GM12878 (cell line): ENCODE results near the gene LCE3C. TPM values are rescaled to one million over a fixed set of nuclear protein-coding genes. Genes with fewer than 3 reads are reported as not detected.

Experiments
- ATAC-seq: fragments of 200-7000 bp; cut with Tn5 transposase; 3 replicates; pipeline ENCODE4 v1.9.1; 2020; ENCODE audit warnings: mild to moderate bottlenecking, moderate library complexity
- BruUV-seq: library from RNA; stranded (reverse); fragments of 400-500 nt; replicated peaks from 2 replicates; lab custom pipeline; 2021; lab: Mats Ljungman, UMichigan
- CTCF ChIA-PET: fragments of 300-600 bp; sonication (Branson Sonifier 250); formaldehyde crosslinking; extraction: SDS; loops from one replicate; lab custom pipeline; 2021; ENCODE audit warnings: inconsistent platforms; lab: Yijun Ruan, JAX
- POLR2A ChIA-PET: fragments of 350-600 bp; formaldehyde crosslinking; extraction: SDS; loops from one replicate; lab custom pipeline; 2021; ENCODE audit warnings: inconsistent platforms; lab: Charles Lee
- RAD21 ChIA-PET: fragments of 300-600 bp; sonication (Branson Sonifier 250); formaldehyde crosslinking; loops from one replicate; lab custom pipeline; 2023; ENCODE audit warnings: antibody characterized with exemption; ENCODE audit not compliant: unreplicated experiment; lab: Charles Lee
- SMC1A ChIA-PET: fragments of 300-600 bp; sonication (Branson Sonifier 250); formaldehyde crosslinking; loops from one replicate; lab custom pipeline; 2023; ENCODE audit not compliant: unreplicated experiment, uncharacterized antibody; lab: Charles Lee
- DNase-seq: peaks from one replicate; pipeline ENCODE4 v3.0.0-alpha.2; 2011; ENCODE audit warnings: low read depth, low spot score
- FAIRE-seq: peaks from 3 replicates; lab custom pipeline; 2011; peaks lifted over from hg19 to GRCh38; lab: Jason Lieb, UNC
- H2AFZ ChIP-seq: 2 replicates; pipeline ENCODE4 v1.6.0; 2011; ENCODE audit warnings: low read depth, low read length, control low read depth; ENCODE audit not compliant: control insufficient read depth
- H3K27ac ChIP-seq: 2 replicates; pipeline ENCODE4 v1.5.1; 2011; ENCODE audit warnings: control low read depth; ENCODE audit not compliant: control insufficient read depth, insufficient read depth
- H3K27me3 ChIP-seq, 2 experiments: replicated peaks in 1 of 2; 2 replicates each; pipeline versions ENCODE4 v1.6.0 to v1.6.1; 2011; ENCODE audit warnings: low read length in 1 of 2; ENCODE audit not compliant: control insufficient read depth in 2 of 2, insufficient read depth in 2 of 2
- H3K36me3 ChIP-seq, 2 experiments: 2 replicates each; pipeline ENCODE4 v1.5.1; 2011; ENCODE audit warnings: low read length in 1 of 2; ENCODE audit not compliant: control insufficient read depth in 2 of 2, insufficient read depth in 2 of 2
- H3K4me1 ChIP-seq: 2 replicates; pipeline ENCODE4 v1.6.1; 2011; ENCODE audit warnings: mild to moderate bottlenecking, low read length, moderate library complexity, mixed read lengths; ENCODE audit not compliant: control insufficient read depth, insufficient read depth
- H3K4me2 ChIP-seq: 2 replicates; pipeline ENCODE4 v1.6.0; 2011; ENCODE audit warnings: control low read depth; ENCODE audit not compliant: control insufficient read depth, insufficient read depth
- H3K4me3 ChIP-seq: fragments of 200-600 bp; sonication (generic); 2 replicates; pipeline ENCODE4 v1.5.1; 2016
- H3K79me2 ChIP-seq: 2 replicates; pipeline ENCODE4 v1.6.0; 2011; ENCODE audit warnings: low read length; ENCODE audit not compliant: control insufficient read depth, insufficient read depth
- H3K9ac ChIP-seq: 2 replicates; pipeline ENCODE4 v1.8.0; 2011; ENCODE audit warnings: low read length, control low read depth, mixed read lengths; ENCODE audit not compliant: control insufficient read depth, insufficient read depth
- H3K9me3 ChIP-seq: replicated peaks from 3 replicates; pipeline ENCODE4 v1.5.1; 2011; ENCODE audit warnings: mild to moderate bottlenecking, low read length; ENCODE audit not compliant: control insufficient read depth, insufficient read depth
- H4K20me1 ChIP-seq: 2 replicates; pipeline ENCODE4 v1.6.0; 2011; ENCODE audit not compliant: control insufficient read depth, insufficient read depth
- EED ChIP-seq: sonication (generic); IDR thresholded peaks from 2 replicates; pipeline ENCODE4 v1.6.1; 2016; ENCODE audit warnings: antibody characterized with exemption, low read depth
- HCFC1 ChIP-seq: fragments of 150-350 bp; IDR thresholded peaks from 2 replicates; pipeline ENCODE4 v1.6.1; 2014; ENCODE audit warnings: low read length
- MYB ChIP-seq: fragments of 150-350 bp; IDR thresholded peaks from 2 replicates; pipeline ENCODE4 v1.6.1; 2014; ENCODE audit warnings: mild to moderate bottlenecking, low read depth, low read length, borderline replicate concordance
- SP1 ChIP-seq: IDR thresholded peaks from one replicate; pipeline ENCODE4 v1.6.1; 2011; ENCODE audit warnings: low read depth, low read length
- TCF3 ChIP-seq: IDR thresholded peaks from 2 replicates; pipeline ENCODE4 v1.6.1; 2012; ENCODE audit warnings: low read depth, mild to moderate bottlenecking, low read length, borderline replicate concordance; ENCODE audit not compliant: insufficient read depth
- WGBS: methylation state at CpG from one replicate; pipeline ENCODE4 v1.1.6; 2016; ENCODE audit warnings: low lambda C conversion rate; ENCODE audit not compliant: insufficient replicate concordance, insufficient coverage; ENCODE audit errors: missing lambda C conversion rate; 5-methylcytosine and 5-hydroxymethylcytosine counted together
- in situ Hi-C: fragments of 300-500 bp; cut with MboI; formaldehyde crosslinking; loops from 9 replicates; pipeline ENCODE4 v1.14.3; 2018; ENCODE audit warnings: mixed read lengths
- intact Hi-C: fragments of 100-400 bp; cut with micrococcal nuclease; formaldehyde crosslinking; loops from one replicate; pipeline ENCODE4 v1.14.2; 2022; ENCODE audit not compliant: unreplicated experiment
- polyA plus RNA-seq, 11 experiments: library from polyadenylated mRNA; depleted of rRNA in 4 of 11; unstranded in 6 of 11; stranded (reverse) in 5 of 11; fragments of >200 nt; fragmentation: Nextera tagmentation in 4 of 11; fragmentation: Illumina TruSeq in 1 of 11; extraction: Ambion mirVana in 4 of 11; extraction: Trizol in 1 of 11; gene quantifications; 1 replicate in 1 of 11; 2 replicates in 10 of 11; pipeline versions ENCODE4 v1.2.1 to v1.2.3, GENCODE V29; 2011 to 2016; ENCODE audit warnings: inconsistent platforms in 2 of 11, missing spikeins in 2 of 11, low read depth in 1 of 11
- total RNA-seq, 4 experiments: library from RNA; depleted of rRNA in 3 of 4; stranded (reverse); fragments of >200 nt in 3 of 4; fragmentation: Illumina TruSeq in 1 of 4; extraction: Trizol in 1 of 4; gene quantifications; 2 replicates each; pipeline versions ENCODE4 v1.2.1 to v1.2.3, GENCODE V29; 2013 to 2021

LCE3C gene
- total and polyA plus RNA-seq, 10 of the 15 experiments (the other 5 are each of a cell fraction or from before 2014, with no cell fraction given), result not detected

DNA sequence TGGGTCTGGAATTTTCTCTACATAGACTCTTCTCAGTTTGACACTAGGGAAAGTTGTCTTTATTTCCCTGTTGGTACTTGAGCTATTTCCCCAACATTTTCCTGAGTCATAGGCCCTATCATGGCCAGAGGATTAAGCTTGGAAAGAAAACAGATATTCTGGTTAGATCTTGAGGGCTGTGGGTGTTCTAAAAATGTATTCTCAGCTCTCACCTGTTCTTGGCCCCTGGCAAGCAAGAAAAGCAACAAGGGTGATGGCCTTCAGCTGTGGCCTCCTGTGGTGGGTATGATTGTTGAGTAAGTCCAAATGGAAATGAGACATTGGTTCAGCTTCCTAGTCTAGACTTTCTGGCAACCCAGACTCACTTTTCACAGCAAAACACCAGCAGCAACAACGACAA is 40.3 kb downstream of the LCE3C start:
- Histone ChIP-seq H3K4me2 (no peak overlapping the region), H3K4me3 (no peak overlapping the region), H3K36me3 (no peaks in the 10 kb centered on the region), H3K27ac (no peak overlapping the region), H4K20me1 (no peaks in the 10 kb centered on the region), H3K4me1 (no peaks in the 10 kb centered on the region), H3K27me3 (no peaks in the 10 kb centered on the region), H3K9ac (no peak overlapping the region), H3K79me2 (no peaks in the 10 kb centered on the region), H3K9me3 (no peaks in the 10 kb centered on the region), H2AFZ (no peak overlapping the region)
- FAIRE-seq (no peak), DNase-seq (no peak), ATAC-seq (no peak)
- POLR2A ChIA-PET, result no interaction called here
- CTCF ChIA-PET, result interaction anchor here (1.2 to 5.8 kb wide), 3 partner anchors 13 to 286 kb away, joined by 3 to 24 read pairs (median 4); no protein-coding TSS in a partner anchor
- RAD21 ChIA-PET, result no interaction called here
- WGBS, result 29% methylated on average over 1 of the region's 1 CpG
- SMC1A ChIA-PET, result interaction anchor here (1.4 kb wide), 1 partner anchor 8 kb away, joined by 3 read pairs; no protein-coding TSS in a partner anchor
- in situ Hi-C loops, result no loop called here
- no TSS peak for BruUV-seq
- intact Hi-C loops, result no loop called here
- no peak for TF ChIP-seq HCFC1
- no peak for TF ChIP-seq EED
- TF ChIP-seq TCF3, result no peak
- no peak for TF ChIP-seq MYB

GRCh38 chr1:152643945-152644344 is 43.9 kb downstream of the LCE3C start:
- ChIA-PET POLR2A (no interaction called here), SMC1A (interaction anchor here (2.4 kb wide), 1 partner anchor 11 kb away, joined by 11 read pairs; no protein-coding TSS in a partner anchor), RAD21 (no interaction called here), CTCF (interaction anchor here (5.8 kb wide), 1 partner anchor 10 kb away, joined by 24 read pairs; no protein-coding TSS in a partner anchor)
- no peak overlapping the region for H3K27ac ChIP-seq
- H3K4me3 ChIP-seq, result no peak overlapping the region
- no peaks in the 10 kb centered on the region for H3K27me3 ChIP-seq
- no peaks in the 10 kb centered on the region for H4K20me1 ChIP-seq
- H3K9ac ChIP-seq, result no peak overlapping the region
- no peaks in the 10 kb centered on the region for H3K4me1 ChIP-seq
- BruUV-seq, result no TSS peak
- no peak overlapping the region for H2AFZ ChIP-seq
- 0% methylated on average over 3 of the region's 3 CpGs for WGBS
- no peak for DNase-seq
- no peaks in the 10 kb centered on the region for H3K9me3 ChIP-seq
- H3K79me2 ChIP-seq, result no peaks in the 10 kb centered on the region
- H3K4me2 ChIP-seq, result no peak overlapping the region
- H3K36me3 ChIP-seq, result no peaks in the 10 kb centered on the region
- intact Hi-C loops, result no loop called here
- no peak for TF ChIP-seq SP1
- FAIRE-seq, result no peak
- in situ Hi-C loops, result no loop called here
- ATAC-seq, result no peak
